NOMO-1 treated with dmso at 0.1 percent for 144 hours (cell line): Measurements from ENCODE around the gene BTLA.
"Not testable (repeated sequence)": the region's sequence is repeated elsewhere in the genome, so short reads cannot be mapped to it uniquely, and the experiment has no call there.

ENCODE experiments used
- DNase-seq: peaks from one replicate; lab custom pipeline; 2025; ENCODE audit not compliant: unreplicated experiment; lab: John Stamatoyannopoulos, UW

BTLA gene, protein sequence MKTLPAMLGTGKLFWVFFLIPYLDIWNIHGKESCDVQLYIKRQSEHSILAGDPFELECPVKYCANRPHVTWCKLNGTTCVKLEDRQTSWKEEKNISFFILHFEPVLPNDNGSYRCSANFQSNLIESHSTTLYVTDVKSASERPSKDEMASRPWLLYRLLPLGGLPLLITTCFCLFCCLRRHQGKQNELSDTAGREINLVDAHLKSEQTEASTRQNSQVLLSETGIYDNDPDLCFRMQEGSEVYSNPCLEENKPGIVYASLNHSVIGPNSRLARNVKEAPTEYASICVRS

DNA sequence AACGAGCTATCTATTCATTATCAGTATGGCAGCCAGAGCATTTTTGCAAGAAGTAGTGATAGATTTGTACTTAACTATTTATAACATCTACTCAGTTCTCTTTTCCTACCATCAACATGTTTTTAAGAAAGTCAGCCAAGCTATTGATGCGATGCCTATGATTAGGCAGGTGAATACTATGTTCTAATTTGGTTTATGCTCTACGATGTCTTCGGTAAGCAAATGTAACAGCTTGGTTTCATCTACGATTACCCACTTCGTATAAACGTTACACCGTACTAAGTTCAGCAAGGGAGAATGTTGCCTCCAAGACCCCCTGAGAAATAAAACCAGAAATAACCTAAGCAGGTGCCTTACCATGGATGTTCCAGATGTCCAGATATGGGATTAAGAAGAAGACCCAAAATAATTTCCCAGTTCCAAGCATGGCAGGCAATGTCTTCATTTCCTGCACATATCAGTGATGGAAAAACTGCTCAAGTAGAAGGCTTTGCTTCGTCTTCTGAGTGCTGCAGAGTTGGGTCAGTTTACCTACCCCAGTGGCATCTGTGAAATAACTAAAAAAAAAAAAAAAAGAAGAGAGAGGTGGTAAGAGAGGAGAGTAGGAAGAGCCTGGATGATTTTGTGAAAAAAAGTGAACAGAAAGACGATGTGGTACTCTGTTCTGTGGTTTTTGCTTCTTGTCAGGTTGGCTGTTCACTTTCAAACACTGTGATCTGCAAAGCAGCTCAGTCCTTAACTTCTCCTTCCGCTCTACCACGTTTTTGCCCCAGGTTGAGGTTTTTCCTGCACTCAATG, at the start of gene BTLA:
Gene BTLA, minus strand, starts transcription at position 559 of the 798 bp plus-strand sequence. Its CDS starts 114 bp downstream, at position 445.
- peak; percentile 28 for DNase-seq

DNA sequence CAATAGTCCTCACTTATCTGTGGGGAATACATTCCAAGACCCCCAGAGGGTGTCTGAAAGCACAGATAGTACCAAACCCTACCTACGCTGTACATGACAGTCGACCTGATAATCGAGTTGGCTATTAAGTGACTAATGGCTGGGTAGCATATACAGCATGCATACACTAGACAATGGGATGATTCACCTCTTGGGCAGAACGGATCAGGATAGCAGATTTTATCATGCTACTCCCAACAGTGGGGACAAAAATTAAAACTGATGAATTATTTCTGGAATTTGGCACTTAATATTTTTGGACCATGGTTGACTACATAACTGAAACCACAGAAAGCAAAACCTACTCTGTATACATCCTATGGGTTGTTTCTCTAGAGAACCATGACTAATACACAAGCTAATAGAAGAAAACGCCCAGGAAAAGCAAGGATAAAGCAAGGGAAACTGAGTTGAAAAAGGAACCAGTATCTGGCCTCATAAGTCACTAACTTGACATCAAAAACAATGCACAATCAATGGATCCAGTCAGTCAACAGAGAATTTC, 47.0 kb upstream of the BTLA start:
- no peak for DNase-seq

DNA sequence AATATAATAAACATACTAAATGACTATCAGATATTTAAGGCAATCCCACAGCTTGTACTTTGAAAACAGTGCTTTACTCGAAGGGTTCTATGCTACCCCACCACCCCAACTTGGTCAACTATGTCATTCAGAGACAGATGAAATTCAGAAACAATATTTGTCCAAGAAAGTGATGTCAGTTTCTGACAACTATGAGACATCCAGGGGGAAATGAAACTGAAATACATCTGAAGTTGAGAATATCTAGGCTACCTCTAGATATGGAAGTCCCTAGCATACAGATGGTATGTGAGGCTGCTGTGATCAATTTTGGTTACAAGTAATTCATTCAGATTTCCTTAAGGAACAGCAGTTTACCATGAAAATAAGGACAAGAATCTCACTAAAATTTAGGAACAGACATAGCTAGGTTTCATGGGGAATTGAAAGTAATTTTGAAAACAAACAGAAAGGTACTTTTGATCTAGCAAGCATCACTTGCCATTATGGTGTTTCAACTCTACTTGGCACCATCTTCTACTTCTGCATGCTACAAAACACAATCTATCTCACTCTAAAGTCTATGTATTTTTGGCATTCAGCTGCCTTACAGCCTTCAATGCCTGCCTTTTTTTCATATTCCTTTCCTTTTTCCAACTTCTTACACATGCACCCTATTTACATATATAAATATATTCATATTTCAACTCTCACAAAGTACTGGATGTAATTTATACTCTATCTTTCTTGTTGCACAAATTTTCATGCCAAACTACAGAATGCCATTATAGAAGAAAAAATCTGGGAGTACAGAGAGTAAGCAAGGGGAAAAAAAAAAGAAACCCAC, 40.8 kb upstream of the BTLA start:
- no peak for DNase-seq

DNA sequence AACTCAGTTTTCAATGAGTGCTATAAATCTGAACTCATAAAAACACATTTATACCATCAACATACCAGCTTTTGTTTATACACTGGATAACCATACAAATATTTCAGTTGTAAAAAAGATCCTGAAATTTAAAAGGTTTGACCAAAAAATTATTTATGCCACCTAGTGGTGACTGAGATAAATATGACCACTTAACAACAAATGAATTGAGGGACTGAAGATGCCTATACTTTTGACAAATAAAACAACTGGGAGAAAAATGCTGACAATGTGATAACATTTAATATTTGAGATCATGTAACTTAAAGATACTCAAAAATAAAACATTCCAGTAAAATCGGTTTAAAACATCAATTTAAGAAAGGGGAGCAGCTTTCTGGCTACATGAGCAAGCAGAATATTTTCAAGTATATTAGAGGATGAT, 32.1 kb upstream of the BTLA start:
- DNase-seq = no peak

DNA sequence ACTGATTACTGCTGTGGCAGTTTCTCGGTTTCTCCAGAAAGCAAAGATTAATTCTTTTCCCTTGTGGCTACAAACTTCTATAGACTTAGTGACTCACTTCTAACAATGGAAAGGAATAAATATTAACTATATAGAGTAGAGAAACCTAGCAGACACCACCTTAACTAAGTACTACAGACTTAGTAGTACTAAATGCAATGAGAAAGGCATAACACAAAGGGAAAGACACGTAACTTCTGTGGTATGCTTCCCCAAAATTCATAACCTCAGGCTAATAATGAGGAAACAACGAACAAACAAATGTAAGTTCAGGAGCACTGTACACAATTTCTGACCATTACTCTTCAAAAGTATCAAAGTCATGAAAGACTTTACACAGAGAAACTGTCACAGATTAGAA, 31.3 kb upstream of the BTLA start:
- DNase-seq = no peak

DNA sequence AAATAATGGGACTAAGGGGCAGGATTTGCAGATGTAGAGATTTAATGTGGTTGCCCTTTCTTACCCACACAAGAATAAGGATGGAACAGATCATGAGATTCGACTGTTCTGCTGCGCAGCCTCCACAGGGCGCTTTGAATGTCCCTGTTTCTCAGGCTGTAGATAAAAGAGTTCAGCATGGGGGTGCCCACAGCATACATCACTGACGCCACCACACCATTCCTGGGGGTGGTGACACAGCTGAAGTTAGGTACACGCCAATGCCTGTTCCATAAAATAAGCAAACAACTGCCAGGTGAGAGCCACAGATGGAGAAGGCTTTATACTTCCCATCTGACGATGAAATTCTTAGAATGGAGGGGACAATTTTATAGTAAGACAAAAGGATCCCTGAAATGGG, 24.9 kb upstream of the BTLA start:
- not testable (repeated sequence) for DNase-seq

DNA sequence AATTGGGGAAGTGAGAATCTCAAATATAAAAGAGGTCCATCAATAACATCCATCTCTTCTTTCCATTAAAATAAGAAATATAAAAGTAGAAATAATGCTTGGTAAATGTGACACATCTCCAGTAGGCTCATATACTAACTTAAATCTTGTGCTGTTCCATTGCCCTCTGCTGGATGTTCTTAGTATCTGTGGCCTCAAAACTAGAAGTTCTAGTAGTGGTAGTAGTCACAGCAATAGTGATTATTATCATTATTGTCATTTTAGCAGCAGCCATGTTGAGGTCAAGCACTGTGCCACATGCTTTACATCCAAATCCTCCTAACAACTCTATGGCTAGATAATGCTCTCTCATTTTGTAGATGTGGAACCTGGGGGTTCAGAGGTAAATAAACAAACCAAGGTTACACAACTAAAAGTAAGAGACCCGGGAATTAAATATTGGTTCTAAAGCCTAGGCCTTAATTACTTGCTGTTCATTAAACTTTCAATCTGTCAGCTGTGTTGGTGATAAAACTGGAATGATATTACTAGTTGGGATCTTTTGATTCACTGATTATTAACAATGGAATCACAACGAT, 20.2 kb upstream of the BTLA start:
- DNase-seq = peak; percentile 47

DNA sequence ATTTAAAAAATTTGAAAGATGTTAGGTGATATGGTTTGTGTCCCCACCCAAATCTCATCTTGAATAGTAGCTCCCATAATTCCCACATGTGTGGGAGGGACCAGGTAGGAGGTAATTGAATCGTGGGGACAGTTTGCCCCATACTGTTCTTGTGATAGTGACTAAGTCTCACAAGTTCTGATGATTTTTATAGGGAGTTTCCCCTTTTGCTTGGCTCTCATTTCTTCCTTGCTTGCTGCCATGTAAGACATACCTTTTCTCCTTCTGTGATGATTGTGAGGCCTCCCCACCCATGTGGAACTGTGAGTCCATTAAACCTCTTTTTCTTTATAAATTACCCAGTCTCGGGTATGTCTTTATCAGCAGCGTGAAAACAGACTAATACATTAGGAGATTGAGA, 19.7 kb upstream of the BTLA start:
- not testable (repeated sequence) for DNase-seq

DNA sequence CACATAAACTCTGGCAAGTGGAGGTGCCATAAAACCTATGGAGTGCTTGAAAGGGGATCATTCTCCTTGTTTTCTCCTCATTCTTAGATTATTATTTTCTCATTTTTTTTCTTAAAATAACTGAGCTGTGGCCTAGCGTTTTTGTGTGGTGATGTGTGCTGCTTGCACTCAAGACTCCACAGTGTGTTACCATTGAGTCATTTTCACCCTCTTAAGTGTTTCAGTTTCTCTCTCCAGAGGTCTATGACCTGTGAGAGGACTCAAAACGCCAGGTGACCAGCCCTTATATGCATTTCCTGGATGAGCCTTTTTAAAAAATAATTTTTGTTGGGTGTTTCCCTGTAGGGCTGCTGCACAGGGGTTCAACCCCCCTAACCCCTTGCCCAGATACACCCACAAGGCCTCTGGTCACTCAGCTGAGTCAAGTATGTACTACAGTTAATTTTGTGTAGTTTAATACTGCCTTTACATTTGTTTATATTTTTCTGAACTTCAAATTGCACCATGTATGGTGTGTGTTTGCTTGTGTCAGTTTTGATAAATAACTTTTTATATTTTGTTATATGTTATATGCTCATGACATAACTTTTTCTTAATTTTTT, 15.4 kb upstream of the BTLA start:
- no peak for DNase-seq

DNA sequence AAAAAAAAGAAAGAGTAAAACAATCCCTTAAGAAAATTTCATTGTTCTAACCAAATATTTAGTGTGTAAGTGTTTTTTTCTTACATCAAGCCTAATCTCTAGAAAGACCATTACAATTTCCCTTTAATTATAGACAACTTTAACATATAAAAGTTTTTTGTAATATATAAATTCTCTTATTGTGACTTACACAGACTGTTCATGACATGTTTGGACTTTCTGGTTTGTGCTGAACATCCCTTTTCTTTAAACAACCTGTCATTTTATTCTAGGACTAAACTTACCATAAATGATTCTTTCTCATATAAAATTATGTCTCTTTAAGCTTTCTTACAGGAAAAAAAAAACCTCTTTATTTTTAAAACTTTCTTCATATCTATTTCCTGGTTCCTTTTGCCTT, 13.0 kb upstream of the BTLA start:
- DNase-seq = no peak

DNA sequence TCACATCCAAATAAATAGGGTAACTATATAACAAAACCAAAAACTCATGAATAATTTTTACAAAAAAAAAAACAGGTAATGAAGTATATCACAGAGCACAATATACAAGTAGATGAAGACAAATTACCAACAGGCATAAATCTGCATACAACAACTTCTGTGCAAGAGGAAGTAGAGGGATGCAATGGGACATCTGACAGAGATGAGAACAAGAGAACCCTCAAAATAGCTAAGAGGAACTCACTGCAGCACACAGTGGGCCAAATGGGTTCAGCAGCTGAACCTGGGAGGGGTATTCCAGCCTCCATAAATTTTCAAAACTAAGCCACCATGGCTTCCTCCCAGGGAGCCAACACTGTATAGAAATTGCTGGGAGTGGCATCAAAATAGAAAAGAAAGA, 9.6 kb upstream of the BTLA start:
- DNase-seq = no peak

DNA sequence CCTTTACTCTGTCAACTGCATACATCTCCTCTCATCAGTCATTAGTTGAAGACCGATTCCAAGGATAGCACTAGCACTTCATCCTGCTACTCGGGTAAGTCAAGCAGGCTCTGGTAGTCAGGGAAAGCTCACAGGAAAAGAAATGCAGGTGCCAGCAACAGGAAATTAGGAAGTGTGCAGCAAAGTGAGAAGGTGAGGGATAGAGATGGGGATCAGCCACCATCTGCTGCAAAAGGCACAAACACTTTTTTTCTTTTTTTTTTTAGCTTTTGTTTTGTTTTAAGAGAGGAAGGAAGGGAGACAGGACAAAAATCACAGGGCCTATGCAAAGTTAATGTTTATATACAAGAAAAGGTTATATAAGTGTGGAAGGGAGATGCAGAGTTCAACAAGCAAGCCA, 9.0 kb upstream of the BTLA start:
- no peak for DNase-seq

DNA sequence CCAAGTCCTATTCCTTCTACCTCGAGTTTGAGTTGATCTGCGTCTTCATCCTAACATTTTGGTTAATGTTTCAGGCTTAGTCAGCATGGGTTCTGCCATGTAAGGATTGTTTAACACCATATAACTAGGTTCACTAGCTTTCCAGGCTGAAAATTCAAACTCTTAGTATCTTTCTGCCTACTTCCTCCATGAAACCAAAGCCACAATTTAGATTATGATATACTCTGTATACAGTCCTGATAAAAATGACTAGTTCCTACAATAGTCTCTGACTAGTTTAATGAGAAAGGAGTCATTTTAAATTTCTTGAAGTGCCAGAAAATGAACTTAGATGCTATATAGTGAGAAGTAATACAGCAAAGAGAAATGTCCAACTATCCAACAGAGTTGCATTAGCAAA, 6.6 kb upstream of the BTLA start:
- no peak for DNase-seq

DNA sequence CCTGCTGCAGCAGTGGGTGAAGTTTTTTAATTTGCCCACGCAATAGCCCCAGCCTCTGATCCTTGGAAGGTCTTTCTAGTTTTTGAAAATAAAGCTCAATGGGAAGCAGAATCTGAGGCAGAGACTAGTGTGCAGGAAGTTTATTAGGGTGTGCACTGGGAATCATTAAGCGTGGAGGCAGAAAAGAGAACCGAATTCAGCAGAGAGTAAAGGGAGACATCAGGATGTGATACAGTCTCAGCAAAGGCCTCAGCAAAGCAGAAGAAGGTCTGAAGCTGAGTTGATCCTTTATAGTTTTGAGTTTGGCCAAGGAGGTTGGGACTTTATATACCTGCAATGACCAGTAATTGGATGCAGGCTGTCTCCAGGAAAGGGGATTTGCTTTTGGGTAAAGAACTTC, 4.9 kb upstream of the BTLA start:
- no peak for DNase-seq

DNA sequence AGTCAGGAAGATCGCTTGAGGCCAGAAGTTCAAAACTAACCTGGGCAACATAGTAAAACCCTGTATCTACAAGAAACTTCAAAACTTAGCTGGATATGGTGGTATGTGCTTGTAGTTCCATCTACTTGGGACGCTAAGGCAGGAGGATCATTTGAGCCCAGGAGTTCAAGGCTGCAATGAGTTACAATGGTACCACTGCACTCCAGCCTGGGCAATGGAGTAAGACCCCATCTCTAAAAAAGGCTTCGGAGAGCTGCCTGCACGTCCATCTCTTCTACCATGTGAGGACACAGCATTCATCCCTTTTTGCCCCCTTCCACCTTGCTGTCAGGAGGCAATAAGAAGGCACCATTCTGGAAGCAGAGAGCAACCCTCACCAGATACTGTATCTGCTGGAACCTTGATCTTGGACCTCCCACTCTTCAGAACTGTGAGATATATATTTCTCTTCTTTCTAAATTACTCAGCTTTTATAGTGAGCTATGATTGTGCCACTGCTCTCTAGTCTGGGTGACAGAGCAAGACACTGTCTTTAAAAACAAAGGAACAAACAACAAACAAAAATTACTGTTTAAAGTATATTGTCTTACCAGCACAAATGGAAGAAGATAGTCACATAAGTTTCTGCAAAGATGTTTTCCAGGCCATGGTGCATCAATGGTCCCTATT, 4.2 kb upstream of the BTLA start:
- DNase-seq = no peak

DNA sequence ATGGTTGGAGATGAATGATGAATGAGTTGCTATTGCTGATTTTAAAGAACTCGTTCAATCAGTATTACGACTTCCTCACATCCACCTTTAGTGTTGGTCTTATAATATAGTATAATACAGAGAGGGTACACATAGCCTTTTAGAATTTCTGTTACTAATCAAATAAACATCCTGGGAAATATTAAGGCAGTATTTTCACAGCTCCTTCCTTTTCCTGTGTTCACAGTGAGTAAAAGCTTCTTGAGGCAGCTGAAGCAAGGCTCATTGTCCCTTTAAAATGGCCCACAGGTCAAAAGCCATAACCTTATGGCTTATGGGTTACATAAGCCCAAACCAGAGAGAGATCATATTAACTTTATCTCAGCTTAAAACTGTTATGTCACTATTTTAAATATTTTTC, 1.3 kb upstream of the BTLA start:
- no peak for DNase-seq

DNA sequence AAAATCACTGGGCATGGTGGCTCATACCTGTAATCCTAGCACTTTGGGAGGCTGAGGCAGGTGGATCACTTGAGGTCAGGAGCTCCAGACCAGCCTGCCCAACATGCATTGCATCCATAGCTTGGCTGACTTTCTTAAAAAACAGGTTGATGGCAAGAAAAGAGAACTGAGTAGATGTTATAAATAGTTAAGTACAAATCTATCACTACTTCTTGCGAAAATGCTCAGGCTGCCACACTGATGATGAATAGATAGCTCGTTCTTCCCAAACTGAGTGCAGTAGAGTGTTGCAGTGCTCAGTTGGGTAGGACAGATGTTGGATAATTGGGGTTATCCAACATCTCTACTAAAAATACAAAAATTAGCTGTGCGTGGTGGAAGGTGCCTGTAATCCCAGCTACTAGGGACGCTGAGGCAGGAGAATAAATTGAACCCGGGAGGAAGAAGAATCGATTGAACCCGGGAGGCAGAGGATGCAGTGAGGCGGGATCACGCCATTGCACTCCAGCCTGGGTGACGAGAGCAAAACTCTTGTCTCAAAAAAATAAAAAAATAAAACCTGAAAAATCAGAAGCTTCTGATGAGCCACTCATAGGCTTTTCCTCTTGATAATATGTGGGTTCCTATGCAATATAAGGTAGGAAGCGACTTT, 1.2 kb downstream of the BTLA start:
- DNase-seq = peak; percentile 68

DNA sequence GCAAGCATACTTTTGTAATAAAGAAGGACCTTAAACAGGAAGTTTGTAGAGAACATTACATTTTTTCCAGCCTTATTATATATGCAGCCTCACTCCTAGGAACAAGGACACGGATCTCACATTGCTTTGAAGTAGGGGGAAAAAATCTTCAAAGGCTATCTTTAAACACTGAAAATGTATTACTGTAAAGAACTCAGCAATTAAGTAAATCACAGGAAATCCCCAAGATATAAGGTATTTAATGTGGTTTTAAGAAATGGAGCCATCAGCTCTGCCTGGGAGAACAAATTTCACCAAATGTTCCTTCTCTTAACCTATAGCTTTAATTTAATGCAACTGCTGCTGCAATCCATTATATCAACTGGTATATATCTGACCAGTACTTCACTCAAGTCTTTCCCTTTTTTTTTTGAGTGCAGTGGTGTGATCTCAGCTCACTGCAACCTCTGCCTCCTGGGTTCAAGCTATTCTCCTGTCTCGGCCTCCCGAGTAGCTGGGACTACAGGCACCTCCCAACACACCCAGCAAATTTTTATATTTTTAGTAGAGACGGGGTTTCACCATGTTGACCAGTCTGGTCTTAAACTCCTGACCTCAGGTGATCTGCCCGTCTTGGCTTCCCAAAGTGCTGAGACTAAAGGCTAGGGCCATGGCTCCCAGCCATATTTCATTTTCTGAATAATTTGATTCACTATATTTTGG, 2.8 kb downstream of the BTLA start:
- DNase-seq = no peak

DNA sequence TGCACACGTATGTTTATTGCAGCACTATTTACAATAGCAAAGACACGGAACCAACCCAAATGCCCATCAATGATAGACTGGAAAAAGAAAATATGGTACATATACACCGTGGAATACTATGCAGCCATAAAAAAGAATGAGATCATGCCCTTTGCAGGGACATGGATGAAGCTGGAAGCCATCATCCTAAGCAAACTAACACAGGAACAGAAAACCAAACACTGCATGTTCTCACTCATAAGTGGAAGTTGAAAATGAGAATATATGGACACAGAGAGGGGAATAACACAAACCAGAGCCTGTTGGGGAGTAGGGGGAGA, 4.9 kb downstream of the BTLA start:
- not testable (repeated sequence) for DNase-seq
